BLaER1 treated with 17β-estradiol and CSF1 and Interleukin-3, amounts not matched to agents 10 nM and 100 nM (cell line): Measurements from ENCODE around the gene RNF166.

ENCODE experiments used
- H3K27ac ChIP-seq, 11 experiments: shearing (Covaris generic); formaldehyde crosslinking; 2 replicates each; pipeline ENCODE4 v1.8.1; 2022
- H3K27me3 ChIP-seq, 11 experiments: shearing (Covaris generic); formaldehyde crosslinking; 2 replicates each; pipeline ENCODE4 v1.8.1; 2022
- H3K36me3 ChIP-seq, 11 experiments: shearing (Covaris generic); formaldehyde crosslinking; 2 replicates each; pipeline ENCODE4 v1.8.1; 2022
- H3K4me1 ChIP-seq, 10 experiments: shearing (Covaris generic); formaldehyde crosslinking; 2 replicates each; pipeline ENCODE4 v1.8.1; 2022
- H3K4me2 ChIP-seq, 11 experiments: shearing (Covaris generic); formaldehyde crosslinking; 2 replicates each; pipeline ENCODE4 v1.8.1; 2022
- H3K4me3 ChIP-seq, 10 experiments: shearing (Covaris generic); formaldehyde crosslinking; 2 replicates each; pipeline ENCODE4 v1.8.1; 2022
- H3K9ac ChIP-seq, 11 experiments: shearing (Covaris generic); formaldehyde crosslinking; 2 replicates each; pipeline ENCODE4 v1.8.1; 2022
- H3K9me3 ChIP-seq, 11 experiments: shearing (Covaris generic); formaldehyde crosslinking; replicated peaks in 1 of 11; 2 replicates each; pipeline ENCODE4 v1.8.1; 2022
- H4K20me1 ChIP-seq, 11 experiments: shearing (Covaris generic); formaldehyde crosslinking; 2 replicates each; pipeline ENCODE4 v1.8.1; 2022
- Cebpa-rat ChIP-seq, 11 experiments: shearing (Covaris generic); IDR thresholded peaks; 2 replicates each; pipeline ENCODE4 v1.8.1; 2022

RNF166 gene

DNA sequence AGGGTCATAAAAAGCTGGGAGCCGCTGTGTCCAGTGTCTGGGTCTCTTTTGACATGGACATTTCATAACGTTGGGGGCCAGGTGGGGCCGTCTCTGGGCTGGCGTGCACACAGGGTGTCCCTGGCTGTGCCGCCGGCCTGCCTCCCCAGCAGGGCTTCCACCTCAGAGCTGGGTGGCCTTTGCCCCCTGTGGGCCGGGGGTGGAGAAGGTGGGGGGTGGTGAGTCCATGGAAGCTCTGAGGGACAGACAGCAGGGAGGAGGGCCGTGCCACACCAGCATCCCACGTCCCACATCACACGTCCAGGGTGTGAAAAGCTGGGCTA lies 19.0 kb downstream of the RNF166 start:
- Histone ChIP-seq H3K4me2 (peak overlapping the region; percentile 88 to 100 (median 98); a peak in 20 of 22 replicates), H3K27me3 (peaks cover 0 to 6% (median 0%) of the 10 kb centered on the region in 11 experiments; a peak in 5 of 22 replicates)

GRCh38 chr16:88686439-88687253 lies 19.6 kb downstream of the RNF166 start, which contains the start of gene SNAI3:
Gene SNAI3, minus strand, starts transcription at chr16:88686507. Its CDS starts 101 bp downstream, at chr16:88686406.
- Histone ChIP-seq H4K20me1 (peaks cover 0 to 6% (median 0%) of the 10 kb centered on the region in 11 experiments; a peak in 1 of 22 replicates), H3K9me3 (no peaks in the 10 kb centered on the region), H3K4me2 (peak within 1 kb of the TSS; percentile 90 to 100 (median 98)), H3K9ac (peak within 1 kb of the TSS; percentile 69 to 81 (median 77); a peak in 21 of 22 replicates), H3K36me3 (no peaks in the 10 kb centered on the region), H3K4me1 (peaks cover 42 to 70% (median 57%) of the 10 kb centered on the region in 10 experiments), H3K4me3 (peak within 1 kb of the TSS; percentile 66 to 82 (median 74)), H3K27me3 (peaks cover 0 to 6% (median 0%) of the 10 kb centered on the region in 11 experiments; a peak in 5 of 22 replicates), H3K27ac (peak within 1 kb of the TSS in 10 of 11 experiments; percentile 23 to 74 (median 63); a peak in 18 of 22 replicates)
- no peak for TF ChIP-seq Cebpa-rat (IDR thresholded peaks at IDR 0.05)

More for the DNA sequence above, 19.0 kb downstream of the RNF166 start:
- Histone ChIP-seq H3K4me1 (peaks cover 42 to 70% (median 57%) of the 10 kb centered on the region in 10 experiments), H3K9me3 (no peaks in the 10 kb centered on the region), H3K9ac (no peak overlapping the region), H4K20me1 (peaks cover 0 to 6% (median 0%) of the 10 kb centered on the region in 11 experiments; a peak in 2 of 22 replicates), H3K4me3 (no peak overlapping the region), H3K36me3 (no peaks in the 10 kb centered on the region), H3K27ac (no peak overlapping the region)
- no peak for TF ChIP-seq Cebpa-rat (IDR thresholded peaks at IDR 0.05)

DNA sequence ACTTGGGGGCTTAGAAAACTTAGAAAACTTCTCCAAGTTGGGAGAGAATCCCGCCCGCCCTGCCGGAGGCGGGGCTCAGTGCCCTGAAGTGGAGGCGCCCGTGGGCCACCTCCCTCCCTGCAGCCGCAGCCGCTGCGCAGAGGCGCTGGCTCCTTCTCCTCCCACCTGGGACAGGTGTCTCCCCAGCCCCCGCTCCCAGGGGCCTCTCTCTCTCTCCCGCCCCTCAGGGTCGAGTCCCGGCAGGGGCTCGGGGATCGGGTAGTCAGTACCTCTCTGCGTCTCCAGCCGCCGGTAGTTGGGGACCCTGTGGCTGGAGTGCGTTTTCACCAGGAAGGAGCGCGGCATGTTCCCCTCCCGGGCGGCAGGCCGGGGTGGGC lies 20.2 kb downstream of the RNF166 start:
- peak overlapping the region; percentile 66 to 82 (median 74) for H3K4me3 ChIP-seq
- peak overlapping the region; percentile 69 to 81 (median 77); a peak in 21 of 22 replicates for H3K9ac ChIP-seq
- peak overlapping the region in 10 of 11 experiments; percentile 23 to 74 (median 63); a peak in 18 of 22 replicates for H3K27ac ChIP-seq
- peaks cover 0 to 6% (median 0%) of the 10 kb centered on the region in 11 experiments; a peak in 5 of 22 replicates for H3K27me3 ChIP-seq
- H3K4me2 ChIP-seq = peak overlapping the region; percentile 90 to 100 (median 98)
- H3K4me1 ChIP-seq = peaks cover 43 to 70% (median 58%) of the 10 kb centered on the region in 10 experiments
- peaks cover 0 to 11% (median 0%) of the 10 kb centered on the region in 11 experiments; a peak in 3 of 22 replicates for H4K20me1 ChIP-seq
- H3K9me3 ChIP-seq = no peaks in the 10 kb centered on the region
- peaks cover 0 to 1% (median 0%) of the 10 kb centered on the region in 11 experiments; a peak in 3 of 22 replicates for H3K36me3 ChIP-seq
- TF ChIP-seq Cebpa-rat (IDR thresholded peaks at IDR 0.05) = no peak

DNA sequence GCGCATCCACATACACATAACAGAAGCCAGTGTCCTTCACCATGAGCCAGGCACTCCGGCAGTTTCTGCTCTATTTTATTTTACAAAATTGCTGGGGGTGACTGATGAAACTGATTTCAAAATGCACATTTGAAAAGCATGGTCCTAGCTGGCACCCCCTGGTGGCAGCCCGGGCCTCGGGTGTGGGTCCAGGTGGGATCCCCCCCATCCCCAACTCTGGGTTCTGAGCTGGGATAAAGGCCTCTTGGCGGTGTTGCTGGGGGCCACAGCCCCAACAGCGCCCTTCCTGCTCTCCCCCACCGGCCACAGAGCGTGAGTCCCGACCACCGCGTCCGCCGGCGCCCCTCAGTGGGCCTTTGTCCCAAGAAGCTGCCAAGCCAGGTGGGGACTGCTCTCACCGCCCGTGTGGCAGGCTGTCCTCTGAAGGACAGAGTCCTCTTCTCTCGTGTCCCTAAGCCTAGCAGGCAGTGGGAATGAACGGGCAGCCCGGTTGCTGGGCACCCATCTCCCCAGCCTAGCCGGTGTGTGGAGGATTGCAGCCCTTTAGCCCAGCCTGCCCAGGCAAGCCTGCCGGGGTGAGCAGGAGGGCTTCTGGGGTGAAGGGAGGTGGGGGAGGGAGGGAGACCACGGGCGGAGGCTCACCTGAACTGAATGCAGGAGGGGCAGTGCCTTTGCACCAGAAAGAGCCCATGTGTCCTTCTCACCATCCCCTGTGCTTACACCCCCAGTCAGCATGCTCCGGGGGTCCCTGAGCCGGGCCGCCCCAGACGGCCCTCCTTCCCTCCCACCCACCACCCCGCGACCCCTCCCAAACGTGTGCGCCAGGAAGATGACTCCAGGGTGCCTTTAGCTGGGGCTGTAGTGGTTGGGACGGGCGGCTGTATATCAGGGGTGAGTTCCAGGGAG lies 20.8 kb downstream of the RNF166 start:
- no peaks in the 10 kb centered on the region for H3K9me3 ChIP-seq
- peaks cover 0 to 6% (median 0%) of the 10 kb centered on the region in 11 experiments; a peak in 5 of 22 replicates for H3K27me3 ChIP-seq
- H3K9ac ChIP-seq = peak overlapping the region; percentile 69 to 81 (median 77); a peak in 21 of 22 replicates
- H3K36me3 ChIP-seq = peaks cover 0 to 8% (median 0%) of the 10 kb centered on the region in 11 experiments; a peak in 5 of 22 replicates
- peaks cover 49 to 70% (median 61%) of the 10 kb centered on the region in 10 experiments for H3K4me1 ChIP-seq
- peak overlapping the region in 9 of 11 experiments; percentile 23 to 74 (median 65); a peak in 17 of 22 replicates for H3K27ac ChIP-seq
- TF ChIP-seq Cebpa-rat (IDR thresholded peaks at IDR 0.05) = no peak
- H3K4me3 ChIP-seq = peak overlapping the region; percentile 66 to 82 (median 74)
- H3K4me2 ChIP-seq = peak overlapping the region; percentile 90 to 100 (median 98)
- H4K20me1 ChIP-seq = peaks cover 0 to 14% (median 0%) of the 10 kb centered on the region in 11 experiments; a peak in 3 of 22 replicates

DNA sequence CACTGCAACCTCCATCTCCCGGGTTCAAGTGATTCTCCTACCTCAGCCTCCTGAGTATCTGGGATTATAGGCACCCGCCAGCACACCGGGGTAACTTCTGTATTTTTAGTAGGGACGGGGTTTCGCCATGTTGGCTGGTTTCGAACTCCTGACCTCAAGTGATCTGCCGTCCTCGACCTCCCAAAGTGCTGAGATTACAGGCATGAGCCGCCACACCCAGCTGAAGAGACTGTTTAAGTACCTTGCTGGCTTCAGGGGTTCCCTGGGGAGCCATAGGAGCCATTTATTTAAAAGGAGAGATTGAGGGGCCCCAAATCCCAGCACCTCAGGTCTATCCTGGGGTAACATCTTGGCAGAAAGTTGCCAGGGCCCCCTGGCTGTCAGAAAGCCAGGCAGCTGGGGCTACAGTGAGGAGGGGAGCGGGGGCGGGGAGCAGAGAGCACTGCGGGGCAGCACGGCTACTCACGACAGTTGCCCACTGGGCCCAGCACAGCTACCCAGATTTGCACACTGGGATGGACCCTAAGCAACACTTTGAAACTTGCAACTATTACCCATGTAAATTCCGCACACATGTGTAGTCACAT lies 21.5 kb downstream of the RNF166 start:
- peaks cover 0 to 9% (median 0%) of the 10 kb centered on the region in 11 experiments; a peak in 5 of 22 replicates for H3K36me3 ChIP-seq
- peaks cover 0 to 6% (median 0%) of the 10 kb centered on the region in 11 experiments; a peak in 5 of 22 replicates for H3K27me3 ChIP-seq
- TF ChIP-seq Cebpa-rat (IDR thresholded peaks at IDR 0.05) = no peak
- H3K4me2 ChIP-seq = peak overlapping the region; percentile 90 to 100 (median 98)
- H3K9me3 ChIP-seq = no peaks in the 10 kb centered on the region
- H3K27ac ChIP-seq = peak overlapping the region in 8 of 11 experiments; percentile 15 to 74 (median 38); a peak in 12 of 22 replicates
- peaks cover 0 to 14% (median 0%) of the 10 kb centered on the region in 11 experiments; a peak in 4 of 22 replicates for H4K20me1 ChIP-seq
- H3K4me1 ChIP-seq = peaks cover 52 to 73% (median 67%) of the 10 kb centered on the region in 10 experiments
- peak overlapping the region in 10 of 11 experiments; percentile 7 to 81 (median 77); a peak in 16 of 22 replicates for H3K9ac ChIP-seq
- H3K4me3 ChIP-seq = peak overlapping the region in 7 of 10 experiments; percentile 67 to 82 (median 79); a peak in 11 of 20 replicates

DNA sequence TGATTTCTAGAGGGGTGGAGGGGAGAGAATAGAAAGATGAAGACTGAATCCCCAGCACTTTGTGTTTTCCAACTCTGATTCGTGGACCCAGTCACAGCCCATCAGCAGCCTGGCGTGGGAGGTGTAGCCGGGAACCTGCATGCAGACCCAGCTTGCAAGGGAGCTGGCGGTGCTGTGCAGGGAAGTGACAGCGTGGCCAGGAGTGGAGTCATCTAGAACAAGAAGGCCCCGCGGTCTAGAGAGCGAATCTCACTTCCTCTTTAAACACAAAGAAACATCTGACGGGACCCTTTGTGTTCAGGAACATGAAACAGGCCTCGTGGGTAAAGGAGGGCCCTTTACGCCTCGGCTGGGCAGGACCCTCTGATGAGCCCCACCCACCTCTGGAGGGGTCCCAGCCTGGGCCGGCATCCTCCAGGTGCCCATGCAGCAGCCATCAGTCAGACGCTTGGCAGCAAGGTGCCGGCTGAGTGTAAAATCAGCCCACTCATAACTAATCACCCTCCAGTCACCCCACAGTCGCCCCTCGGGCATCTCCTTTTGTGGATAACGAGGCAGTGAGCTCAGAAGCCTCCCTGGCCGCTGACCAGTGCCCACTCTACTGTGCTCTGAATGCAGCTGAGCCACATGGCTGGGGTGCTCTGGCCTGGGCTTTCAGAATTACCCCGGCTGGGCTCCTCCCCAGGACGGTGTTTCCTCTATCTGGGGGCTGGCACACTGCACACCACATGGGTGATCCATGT lies 24.3 kb downstream of the RNF166 start:
- H3K27me3 ChIP-seq = peaks cover 0 to 6% (median 0%) of the 10 kb centered on the region in 11 experiments; a peak in 5 of 22 replicates
- H3K4me2 ChIP-seq = peak overlapping the region; percentile 73 to 97 (median 83)
- TF ChIP-seq Cebpa-rat (IDR thresholded peaks at IDR 0.05) = no peak
- peaks cover 49 to 73% (median 65%) of the 10 kb centered on the region in 10 experiments for H3K4me1 ChIP-seq
- H4K20me1 ChIP-seq = peaks cover 0 to 29% (median 0%) of the 10 kb centered on the region in 11 experiments; a peak in 4 of 22 replicates
- H3K9ac ChIP-seq = peak overlapping the region; percentile 63 to 96 (median 88); a peak in 21 of 22 replicates
- peaks cover 0 to 32% (median 10%) of the 10 kb centered on the region in 11 experiments; a peak in 8 of 22 replicates for H3K36me3 ChIP-seq
- H3K4me3 ChIP-seq = peak overlapping the region in 3 of 10 experiments; percentile 10 to 35 (median 20); a peak in 2 of 20 replicates
- H3K27ac ChIP-seq = peak overlapping the region; percentile 59 to 99 (median 96); a peak in 21 of 22 replicates
- no peaks in the 10 kb centered on the region for H3K9me3 ChIP-seq
